RPMI8226 (cell line): Measurements from ENCODE around the gene SYNRG.
"Not testable (repeated sequence)": the region's sequence is repeated elsewhere in the genome, so short reads cannot be mapped to it uniquely, and the experiment has no call there.

Source experiments
- DNase-seq: peaks from one replicate; pipeline ENCODE4 v3.0.0-alpha.2; 2015

Gene SYNRG, protein sequence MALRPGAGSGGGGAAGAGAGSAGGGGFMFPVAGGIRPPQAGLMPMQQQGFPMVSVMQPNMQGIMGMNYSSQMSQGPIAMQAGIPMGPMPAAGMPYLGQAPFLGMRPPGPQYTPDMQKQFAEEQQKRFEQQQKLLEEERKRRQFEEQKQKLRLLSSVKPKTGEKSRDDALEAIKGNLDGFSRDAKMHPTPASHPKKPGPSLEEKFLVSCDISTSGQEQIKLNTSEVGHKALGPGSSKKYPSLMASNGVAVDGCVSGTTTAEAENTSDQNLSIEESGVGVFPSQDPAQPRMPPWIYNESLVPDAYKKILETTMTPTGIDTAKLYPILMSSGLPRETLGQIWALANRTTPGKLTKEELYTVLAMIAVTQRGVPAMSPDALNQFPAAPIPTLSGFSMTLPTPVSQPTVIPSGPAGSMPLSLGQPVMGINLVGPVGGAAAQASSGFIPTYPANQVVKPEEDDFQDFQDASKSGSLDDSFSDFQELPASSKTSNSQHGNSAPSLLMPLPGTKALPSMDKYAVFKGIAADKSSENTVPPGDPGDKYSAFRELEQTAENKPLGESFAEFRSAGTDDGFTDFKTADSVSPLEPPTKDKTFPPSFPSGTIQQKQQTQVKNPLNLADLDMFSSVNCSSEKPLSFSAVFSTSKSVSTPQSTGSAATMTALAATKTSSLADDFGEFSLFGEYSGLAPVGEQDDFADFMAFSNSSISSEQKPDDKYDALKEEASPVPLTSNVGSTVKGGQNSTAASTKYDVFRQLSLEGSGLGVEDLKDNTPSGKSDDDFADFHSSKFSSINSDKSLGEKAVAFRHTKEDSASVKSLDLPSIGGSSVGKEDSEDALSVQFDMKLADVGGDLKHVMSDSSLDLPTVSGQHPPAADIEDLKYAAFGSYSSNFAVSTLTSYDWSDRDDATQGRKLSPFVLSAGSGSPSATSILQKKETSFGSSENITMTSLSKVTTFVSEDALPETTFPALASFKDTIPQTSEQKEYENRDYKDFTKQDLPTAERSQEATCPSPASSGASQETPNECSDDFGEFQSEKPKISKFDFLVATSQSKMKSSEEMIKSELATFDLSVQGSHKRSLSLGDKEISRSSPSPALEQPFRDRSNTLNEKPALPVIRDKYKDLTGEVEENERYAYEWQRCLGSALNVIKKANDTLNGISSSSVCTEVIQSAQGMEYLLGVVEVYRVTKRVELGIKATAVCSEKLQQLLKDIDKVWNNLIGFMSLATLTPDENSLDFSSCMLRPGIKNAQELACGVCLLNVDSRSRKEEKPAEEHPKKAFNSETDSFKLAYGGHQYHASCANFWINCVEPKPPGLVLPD (N-terminal part only)

DNA sequence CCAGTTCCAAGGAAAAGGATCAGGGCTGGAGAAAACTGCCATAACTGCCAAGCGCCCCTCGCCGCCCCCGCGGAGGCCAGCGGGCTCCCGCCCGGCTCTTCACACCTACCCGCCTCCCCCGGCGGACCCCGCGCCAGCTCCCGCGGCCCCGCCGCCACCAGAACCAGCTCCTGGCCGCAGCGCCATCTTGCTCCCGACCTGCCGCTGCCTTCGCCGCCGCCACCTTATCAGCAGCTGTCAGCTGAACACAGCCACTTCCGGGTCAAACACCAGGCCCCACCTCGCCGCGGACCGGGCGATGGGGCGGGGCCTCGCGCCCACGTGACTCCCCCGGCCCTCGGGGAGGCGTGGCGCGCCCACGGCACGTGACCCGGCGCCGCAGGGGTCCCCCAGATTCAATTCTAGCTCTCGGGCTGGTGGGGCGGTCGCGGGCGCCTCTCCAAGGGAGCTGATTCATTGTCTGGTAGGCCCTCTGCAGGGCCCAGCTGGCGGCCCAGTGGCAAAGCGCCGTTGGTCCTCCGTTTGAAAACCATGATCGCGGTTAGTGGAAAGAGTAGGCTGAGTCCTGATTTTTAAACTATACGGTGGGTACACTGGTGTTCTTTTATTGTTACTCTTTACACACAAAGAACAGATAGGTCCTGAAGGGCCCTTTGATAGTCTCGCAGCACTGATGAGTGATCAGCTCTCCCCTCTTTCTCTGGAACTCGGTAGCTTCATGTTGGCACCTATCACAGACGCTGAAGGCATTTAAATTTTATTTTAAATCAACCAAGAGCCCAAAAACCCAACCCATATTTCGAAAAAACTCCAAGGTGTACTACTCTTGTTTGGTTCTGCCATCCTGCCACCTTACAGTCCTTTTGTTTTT, at the start of gene SYNRG:
SYNRG (minus strand) TSS at position 249 of the 871 bp plus-strand sequence; CDS start at position 186, 63 bp downstream.
- peak; percentile 97 for DNase-seq

DNA sequence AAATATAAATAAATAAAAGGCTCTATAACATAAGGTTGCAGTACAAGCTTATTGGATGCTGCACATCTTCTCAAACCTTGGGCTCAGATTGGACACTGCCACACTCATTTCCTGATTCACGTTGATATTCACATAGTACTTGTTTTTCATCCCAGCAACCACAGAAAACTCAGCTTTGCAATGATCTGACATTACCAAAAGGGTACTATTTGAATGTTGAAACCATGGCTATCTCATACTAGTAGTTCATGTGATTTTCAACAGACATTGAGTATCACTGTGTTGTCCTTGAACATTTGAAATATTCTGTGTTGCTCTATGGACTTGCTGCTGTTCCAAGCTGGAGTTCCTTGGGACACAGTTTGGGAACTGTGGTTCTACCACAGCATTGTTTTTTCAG, 48.0 kb upstream of the SYNRG start:
- DNase-seq, result no peak

DNA sequence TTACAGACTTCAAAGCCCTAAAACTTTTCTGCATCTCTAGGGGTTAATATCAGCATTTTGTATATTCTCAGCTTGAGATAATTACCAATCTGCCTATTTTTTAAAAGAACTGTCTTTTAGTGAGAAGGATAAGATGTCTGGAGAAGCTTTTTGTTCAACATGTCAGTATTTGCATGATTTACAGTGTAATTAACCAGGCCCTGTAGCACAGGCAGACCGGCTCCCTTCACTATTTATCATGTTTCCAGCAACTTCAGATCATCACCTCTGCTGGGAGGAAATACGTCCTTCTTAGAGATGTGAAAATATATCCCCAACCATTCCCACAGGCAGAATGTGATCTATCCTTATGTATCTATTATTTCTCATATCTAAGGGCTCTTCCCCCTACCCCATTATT, 42.6 kb upstream of the SYNRG start:
- DNase-seq, result no peak

DNA sequence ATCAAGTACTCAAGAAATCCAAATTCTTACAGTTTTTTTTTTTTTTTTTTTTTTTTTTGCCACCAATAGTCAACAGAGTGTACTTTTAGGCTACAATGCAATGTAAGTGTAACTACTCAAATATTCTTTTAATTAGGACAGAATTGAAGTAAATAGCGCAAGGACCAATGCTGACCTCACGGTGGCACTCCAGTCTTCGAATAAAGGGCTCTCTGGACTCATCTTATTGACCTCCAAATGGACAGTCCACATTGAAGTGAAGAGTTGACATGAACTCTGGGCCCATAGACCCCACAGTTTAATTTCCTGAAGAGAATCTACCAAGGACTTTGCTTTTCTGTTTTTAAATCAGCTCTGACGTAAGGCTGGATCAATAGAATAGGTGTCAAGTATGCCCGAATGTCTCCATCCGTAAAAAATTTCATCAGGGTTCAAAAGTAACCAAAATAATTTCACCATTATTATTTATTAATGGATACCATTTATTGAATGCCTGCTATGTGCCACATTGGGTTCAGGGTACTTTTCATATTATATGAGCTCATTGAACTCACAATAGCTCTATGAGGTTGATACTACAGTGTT, 41.3 kb upstream of the SYNRG start:
- DNase-seq, result peak; percentile 48

DNA sequence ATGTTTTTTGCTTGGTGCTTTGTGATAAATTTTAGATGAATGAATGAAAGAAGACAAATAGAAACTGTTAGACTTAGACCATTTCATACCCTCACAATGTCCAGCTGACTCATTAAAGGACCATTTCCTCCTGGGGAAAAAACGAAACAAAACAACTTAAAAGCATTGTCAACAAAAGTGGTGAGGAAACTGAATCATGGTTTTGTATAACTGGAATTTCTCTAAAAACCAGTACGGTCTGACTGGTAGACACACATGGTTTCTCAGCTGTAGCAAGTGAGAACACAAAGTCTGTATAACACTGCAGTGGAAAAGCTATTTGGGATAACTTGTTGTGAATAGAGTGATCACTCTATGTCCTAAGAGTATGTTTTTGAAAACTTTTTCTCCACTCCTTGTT, 39.3 kb upstream of the SYNRG start:
- peak; percentile 14 for DNase-seq

DNA sequence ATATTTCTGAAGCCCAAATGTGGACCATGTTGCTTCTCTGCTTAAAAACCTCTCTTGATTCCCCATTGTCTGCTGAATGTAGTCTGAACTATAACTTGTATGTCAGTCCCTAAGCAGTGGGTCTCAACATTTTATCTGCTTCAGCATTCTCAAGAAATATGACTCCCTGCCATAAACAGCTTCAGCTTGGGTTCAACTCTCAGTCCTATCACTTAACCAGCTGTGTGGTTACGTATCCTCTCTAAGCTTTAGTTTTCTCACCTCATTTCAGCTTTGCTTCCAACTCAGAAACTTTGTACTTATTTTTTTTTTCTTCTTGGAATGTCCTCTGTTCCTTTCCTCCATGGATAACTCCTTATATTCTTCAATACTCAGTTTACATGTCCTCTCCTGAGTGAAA, 38.6 kb upstream of the SYNRG start:
- DNase-seq, result no peak

DNA sequence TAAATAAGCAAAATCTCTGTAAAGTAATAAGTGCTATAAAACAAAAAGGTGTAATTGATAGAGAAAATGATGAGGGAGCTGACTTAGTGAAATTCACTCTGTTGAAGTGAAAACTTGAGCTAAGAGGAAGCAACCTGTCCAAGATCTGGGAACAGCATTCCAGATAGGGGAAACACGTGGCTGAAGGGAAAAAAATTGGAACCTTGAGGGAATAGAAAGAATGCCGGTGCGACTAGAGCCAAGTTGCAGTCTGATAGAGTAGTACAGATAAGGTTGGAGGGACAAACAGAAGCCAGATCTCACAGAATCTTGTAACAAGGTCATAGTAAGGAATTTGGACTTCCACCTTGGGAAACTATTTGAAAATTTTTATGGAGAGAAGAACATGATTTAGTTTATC, 34.7 kb upstream of the SYNRG start:
- no peak for DNase-seq

DNA sequence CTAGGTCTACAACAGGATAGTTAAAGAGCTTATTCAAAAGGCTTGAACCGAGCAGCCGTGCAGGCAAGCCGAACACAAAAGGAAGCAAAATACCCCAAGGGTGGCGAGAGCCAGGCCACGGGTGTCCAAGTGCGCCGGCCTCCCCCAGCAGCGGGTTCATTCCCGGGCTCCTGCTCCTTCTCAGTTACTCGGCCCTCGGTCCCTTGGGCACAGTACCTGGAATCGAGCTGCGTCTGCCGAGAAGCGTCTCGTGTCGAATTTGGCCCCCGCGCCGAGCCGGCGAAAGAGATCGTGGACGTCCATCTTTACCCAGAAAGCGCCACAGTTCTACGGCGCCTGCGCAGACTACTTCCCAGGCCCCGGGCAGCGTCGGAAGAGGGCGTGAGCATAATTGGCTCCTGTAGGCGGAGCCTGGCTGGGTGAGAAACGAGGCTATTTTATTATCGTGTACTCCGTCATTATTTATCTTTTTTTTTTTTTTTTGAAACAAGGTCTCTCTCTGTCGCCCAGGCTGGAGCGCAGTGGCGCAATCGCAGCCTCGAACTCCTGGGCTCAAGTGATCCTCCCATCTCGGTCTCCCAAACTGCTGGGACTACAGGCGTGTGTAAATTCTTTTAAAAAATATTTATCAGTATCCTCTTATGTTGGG, 34.0 kb upstream of the SYNRG start, which contains the start of gene DDX52:
DDX52 (minus strand) TSS at position 329 of the 649 bp plus-strand sequence; CDS start at position 303, 26 bp downstream.
- DNase-seq, result peak; percentile 93

DNA sequence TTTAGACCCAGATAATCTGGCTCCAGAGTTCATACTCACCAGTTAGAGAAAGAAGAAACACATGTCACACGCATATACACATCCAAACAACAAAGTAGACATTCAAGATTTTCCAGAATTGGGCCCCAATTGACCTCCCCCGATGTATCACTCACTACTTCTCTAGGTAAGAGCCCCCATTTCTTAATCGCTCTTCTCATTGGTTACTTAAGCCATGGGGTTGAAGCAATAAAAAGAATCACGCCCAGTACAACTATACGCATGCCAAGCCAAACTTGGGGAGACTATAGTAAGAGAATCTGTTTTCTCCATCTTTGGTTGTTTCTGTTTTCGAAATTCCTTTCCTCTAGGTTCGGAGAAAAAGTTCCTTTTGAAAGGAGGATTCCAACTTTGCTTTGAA, 33.5 kb upstream of the SYNRG start:
- no peak for DNase-seq

DNA sequence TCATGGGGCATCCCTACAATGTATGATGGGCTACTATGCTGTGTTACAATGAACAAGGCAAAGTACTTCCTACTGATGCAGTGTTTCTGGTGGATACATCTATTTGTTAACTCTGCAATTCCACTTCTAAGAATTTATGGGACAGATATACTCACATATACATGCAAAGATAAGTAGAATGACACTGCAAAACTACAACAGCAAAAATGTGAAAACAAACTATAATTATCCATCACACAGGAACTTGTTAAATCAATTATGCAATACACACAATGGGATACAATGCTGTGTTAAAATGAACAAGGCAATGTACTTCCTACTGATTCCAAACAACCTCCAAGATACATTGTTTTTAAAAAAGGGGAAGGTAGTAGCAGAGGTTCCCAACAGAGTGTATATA, 30.8 kb upstream of the SYNRG start:
- no peak for DNase-seq

DNA sequence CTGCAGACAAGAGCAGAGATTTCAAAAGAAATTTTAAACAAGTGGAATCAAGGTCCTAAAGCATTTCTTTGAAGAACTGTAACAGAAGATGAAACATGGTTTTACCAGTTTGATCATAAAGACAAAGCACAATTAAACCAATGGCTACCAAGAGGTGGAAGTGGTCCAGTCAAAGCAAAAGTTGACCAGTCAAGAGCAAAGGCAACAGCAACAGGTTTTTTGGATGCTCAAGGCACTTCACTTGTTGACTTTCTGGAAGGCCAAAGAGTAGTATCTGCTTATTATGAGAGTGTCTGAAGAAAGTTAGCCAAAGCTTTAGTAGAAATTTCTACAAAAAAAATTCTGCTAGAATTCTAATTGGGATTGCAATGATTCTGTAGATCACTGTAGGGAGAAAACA, 28.7 kb upstream of the SYNRG start:
- DNase-seq, result no peak

DNA sequence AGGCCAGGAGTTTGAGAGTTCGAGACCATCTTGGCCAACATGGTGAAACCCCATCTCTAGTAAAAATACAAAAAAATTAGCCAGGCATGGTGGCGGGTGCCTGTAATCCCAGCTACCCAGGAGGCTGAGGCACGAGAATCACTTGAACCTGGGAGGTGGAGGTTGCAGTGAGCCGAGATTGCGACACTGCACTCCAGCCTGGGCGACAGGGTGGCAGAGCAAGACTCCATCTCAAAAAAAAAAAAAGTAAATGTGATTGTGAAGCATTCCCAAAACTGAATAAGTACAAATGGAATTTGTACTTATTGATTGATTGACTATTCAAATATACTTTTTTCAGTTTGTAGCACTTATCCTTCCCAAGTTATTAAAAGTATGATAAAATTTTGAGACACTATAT, 7.2 kb upstream of the SYNRG start:
- DNase-seq, result not testable (repeated sequence)

DNA sequence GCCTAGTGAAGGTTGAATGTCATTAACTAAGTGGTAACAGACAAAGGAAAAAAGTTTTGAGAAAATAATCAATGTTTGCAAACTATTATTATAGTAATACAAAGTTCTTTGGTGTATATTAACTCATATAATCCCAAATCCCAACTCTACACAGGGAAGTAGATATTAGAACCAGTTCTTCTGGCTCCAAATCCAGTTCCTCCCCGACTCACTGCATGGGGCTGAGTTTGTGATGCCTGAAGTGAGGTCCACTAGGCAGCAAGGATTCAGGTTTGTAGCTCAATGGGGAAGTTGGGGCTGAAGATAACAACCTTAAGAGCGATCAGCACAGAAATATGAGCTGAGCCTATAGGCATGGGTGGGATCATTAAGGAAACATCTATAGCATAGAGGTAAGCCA, 5.6 kb upstream of the SYNRG start:
- no peak for DNase-seq

DNA sequence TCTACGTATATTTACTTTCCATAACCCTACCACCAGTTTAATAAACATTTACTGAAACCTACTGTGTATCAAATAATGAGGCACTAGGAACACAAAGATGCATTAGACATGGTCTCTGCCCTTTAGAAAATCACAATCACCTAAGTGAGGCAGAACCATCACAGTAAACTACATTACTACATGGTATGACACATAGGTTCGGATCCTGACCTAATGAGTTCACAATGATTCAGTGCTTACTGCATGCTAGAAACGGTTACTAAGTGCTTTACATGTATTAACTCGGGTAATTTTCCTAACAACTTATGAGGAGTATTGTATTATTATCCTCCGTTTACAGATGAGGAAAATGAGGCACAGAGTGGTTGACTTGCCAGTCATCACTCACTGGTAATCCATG, 5.2 kb upstream of the SYNRG start:
- no peak for DNase-seq

DNA sequence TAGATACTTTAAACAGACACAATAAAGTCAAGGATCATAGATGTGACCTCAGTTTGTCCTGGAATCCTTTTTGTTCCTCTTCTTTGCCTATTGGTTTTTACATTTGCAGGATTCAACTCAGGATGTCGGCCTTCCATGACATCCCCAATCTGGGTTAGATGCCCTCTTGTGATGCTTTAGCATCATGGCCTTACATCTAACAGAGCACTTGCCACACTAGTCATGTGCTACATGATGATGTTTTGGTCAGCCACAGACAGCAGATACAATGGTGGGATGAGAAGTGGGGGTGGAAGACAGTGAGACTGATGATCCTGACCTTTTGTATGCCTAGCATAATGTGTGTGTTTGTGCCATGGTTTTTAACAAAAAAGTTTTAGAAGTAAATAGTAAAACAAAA, 1.8 kb upstream of the SYNRG start:
- no peak for DNase-seq

DNA sequence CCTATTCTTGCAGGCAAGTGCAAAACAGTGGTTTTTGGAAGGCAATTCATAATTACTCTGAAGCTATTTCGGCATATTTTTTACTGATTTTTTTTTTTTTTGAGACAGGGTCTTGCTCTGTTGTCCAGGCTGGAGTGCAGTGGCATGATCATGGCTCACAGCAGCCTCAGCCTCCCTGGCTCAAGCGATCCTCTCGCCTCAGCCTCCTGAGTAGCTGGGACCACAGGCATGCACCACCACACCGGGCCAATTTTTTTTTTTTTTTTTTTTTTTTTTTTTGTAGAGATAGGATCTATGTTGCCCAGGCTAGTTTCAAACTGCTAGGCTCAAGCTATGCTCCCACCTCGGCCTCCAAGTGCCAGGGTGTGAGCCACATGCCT, 813 bp upstream of the SYNRG start:
- not testable (repeated sequence) for DNase-seq

DNA sequence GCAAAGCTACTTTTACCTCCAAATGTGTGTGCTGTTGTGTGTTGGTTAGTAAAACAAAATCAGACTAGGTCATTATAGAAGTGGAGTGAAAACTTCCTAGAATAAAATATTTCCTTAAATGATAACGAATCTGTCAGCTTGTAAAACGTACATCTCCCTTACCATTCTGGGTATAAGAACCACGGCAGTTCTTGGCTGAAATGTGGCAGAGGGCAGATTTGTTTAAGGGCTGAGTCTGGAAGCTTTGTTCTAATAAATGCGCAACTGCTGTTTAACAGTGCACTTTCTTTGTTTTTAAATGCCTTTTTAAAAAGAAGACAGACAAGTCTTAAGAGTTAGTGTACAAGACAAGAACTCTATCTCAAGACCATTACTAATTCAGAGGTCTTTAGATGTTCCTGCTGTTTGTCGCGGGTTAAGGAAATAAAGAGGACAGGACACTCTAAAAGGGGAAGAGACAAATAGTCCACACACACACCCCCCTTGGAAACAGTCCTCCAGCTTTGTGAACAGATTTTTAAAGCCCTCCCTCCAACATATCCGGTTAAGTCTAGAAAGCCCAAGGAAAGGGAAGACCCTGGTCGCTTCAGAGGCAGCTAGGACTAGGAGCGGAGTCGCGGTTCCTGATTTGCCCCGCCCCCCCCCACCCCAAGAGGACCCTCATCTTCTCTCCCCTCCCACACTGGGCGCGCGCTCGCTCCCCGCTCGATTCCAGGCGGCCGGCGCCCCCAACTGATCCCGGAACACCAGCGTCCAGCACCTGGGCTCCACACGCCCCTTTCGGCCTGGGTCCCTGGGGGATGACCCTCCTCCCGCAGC, 658 bp downstream of the SYNRG start:
- DNase-seq, result peak; percentile 30

DNA sequence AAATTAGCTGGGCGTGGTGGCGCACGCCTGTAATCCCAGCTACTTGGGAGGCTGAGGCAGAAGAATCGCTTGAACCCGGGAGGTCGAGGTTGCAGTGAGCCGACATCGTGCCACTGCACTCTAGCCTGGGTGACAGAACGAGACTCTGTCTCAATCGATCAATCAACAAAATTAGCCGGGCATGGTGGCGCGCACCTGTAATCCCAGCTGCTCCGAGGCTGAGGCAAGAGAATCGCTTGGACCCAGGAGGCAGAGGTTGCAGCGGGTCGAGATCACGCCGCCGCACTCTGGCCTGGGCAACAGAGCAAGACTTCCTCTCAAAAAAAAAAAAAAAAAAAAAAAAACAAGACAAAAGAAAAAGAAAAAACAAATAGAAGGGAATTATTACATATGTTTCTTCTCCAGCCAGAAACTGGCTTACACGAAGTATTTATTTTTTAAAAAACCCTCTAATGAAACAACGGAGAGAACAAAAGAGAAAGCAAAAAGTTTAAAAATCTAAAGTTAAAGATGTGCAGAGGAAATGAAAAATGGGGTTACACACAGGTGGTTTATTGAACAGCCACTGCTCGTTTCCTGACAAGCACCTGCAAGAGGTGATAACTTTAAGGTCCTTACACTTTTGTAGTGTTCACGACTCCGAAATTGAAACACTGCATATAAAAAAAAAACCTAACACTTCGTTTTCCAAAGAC, 1.4 kb downstream of the SYNRG start:
- peak; percentile 56 for DNase-seq

DNA sequence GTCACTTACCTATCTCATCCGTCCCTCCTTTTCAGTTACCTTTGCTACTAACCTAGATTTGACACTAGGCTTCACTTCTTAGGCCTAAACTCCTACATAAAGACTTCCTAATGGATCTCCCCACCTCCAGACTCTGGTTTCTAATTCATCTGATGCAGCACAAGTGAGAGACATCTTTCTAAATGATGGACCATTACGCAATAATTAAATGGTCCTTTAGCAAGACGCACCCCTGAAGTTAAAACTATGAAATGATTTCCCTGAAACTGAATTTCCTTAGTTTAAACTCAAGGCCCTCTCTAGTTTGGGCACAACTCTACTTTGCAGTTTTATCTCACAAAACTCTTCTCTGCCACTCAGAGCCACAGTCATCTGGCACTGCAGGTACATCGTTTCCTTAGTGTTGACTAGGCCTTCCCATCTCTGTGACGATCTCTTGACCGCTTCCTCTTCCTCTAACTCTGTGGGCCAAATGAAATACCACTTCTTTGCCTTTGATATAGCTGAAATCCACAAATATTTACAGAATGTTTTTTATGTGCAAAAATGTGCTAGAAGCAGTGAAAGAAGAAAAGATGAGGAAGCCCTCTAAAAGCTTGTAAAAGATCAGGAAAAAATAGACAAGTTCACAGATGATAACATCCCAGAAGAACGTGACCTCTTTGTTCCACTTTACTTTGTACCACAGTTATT, 3.3 kb downstream of the SYNRG start:
- no peak for DNase-seq
